ENCODE data around the gene CXorf58. TPM values are rescaled to one million over a fixed set of nuclear protein-coding genes. Genes with fewer than 3 reads are reported as not detected.

The CXorf58 gene
- total and polyA plus RNA-seq, 2 of the 13 experiments (the other 11 are each of a cell fraction or from before 2014, with no cell fraction given): not detected

- peaks cover 13% of the 10 kb centered on the region for H3K4me1 ChIP-seq (ENCODE audit: insufficient read depth, low read length)
- H3K9me3 ChIP-seq (ENCODE audit: low read length): no peaks in the 10 kb centered on the region
- BruUV-seq (replicated peaks): no TSS peak
- H2AFZ ChIP-seq (ENCODE audit: low read length): no peak overlapping the region
- H3K27me3 ChIP-seq (ENCODE audit: control insufficient read depth in 1 of 2, insufficient read depth in 2 of 2, low read length in 2 of 2): no peaks in the 10 kb centered on the region
- H4K20me1 ChIP-seq (ENCODE audit: insufficient read depth, low read length): no peaks in the 10 kb centered on the region
- in situ Hi-C loops (cut with HindIII; ENCODE audit: extremely low pct_ligation_motif_present, low pct_unique_long_range_greater_than_20kb): no loop called here
- ATAC-seq: peak; percentile 93
- no peak overlapping the region for H3K4me3 ChIP-seq (replicated peaks in 1 of 3; ENCODE audit: insufficient read depth in 1 of 3, low read depth in 2 of 3, low read length in 3 of 3)
- peak overlapping the region; percentile 59 for H3K27ac ChIP-seq (ENCODE audit: extremely low read length, insufficient read depth, low read length)
- ChIA-PET CTCF (ENCODE audit: low intra/inter-chr PET ratio, low total read pairs) (interaction anchor here (1.2 kb wide), 1 partner anchor 30 kb away, joined by 3 read pairs; no protein-coding TSS in a partner anchor), POLR2A (interaction anchor here (1.5 to 1.6 kb wide), 2 partner anchors 88 to 89 kb away, joined by 3 to 6 read pairs; partner anchors contain the start of gene SAT1)
- WGBS (ENCODE audit: low lambda C conversion rate): 34% methylated on average over 3 of the region's 4 CpGs
- no peaks in the 10 kb centered on the region for H3K79me2 ChIP-seq (ENCODE audit: insufficient read depth, low read length)
- no peaks in the 10 kb centered on the region for H3K36me3 ChIP-seq (replicated peaks in 1 of 2; ENCODE audit: control insufficient read depth in 1 of 2, insufficient read depth in 2 of 2, low read length in 2 of 2)
- H3K9ac ChIP-seq (ENCODE audit: insufficient read depth, low read depth, low read length): no peak overlapping the region
- intact Hi-C loops (cut with micrococcal nuclease; ENCODE audit: unreplicated experiment): no loop called here
- peak overlapping the region; percentile 42; the same call in 1 of the 2 replicates for H3K4me2 ChIP-seq (ENCODE audit: low read depth, low read length)
- peak; percentile 78 for FAIRE-seq
- DNase-seq (ENCODE audit: low spot score): peak; percentile 54
- TF ChIP-seq FOXC1 (CRISPR knock-in tag; IDR thresholded peaks at IDR 0.05; ENCODE audit: borderline replicate concordance): no peak
- TF ChIP-seq GABPB1 (CRISPR knock-in tag; IDR thresholded peaks at IDR 0.05): no peak
- TF ChIP-seq ZNF644 (CRISPR knock-in tag; IDR thresholded peaks at IDR 0.05; ENCODE audit: low read depth): 0 out of 2 replicates have a peak, but pooled peaks have one; percentile 16
- no peak for TF ChIP-seq GATAD1 (CRISPR knock-in tag; IDR thresholded peaks at IDR 0.05)
- 0 out of 2 replicates have a peak, but pooled peaks have one; percentile 13 for TF ChIP-seq TFAP4 (IDR thresholded peaks at IDR 0.05; ENCODE audit: borderline replicate concordance, low read depth)
- TF ChIP-seq MEF2D (CRISPR knock-in tag; IDR thresholded peaks at IDR 0.05): no peak
- TF ChIP-seq USF2 (IDR thresholded peaks at IDR 0.05; ENCODE audit: low read depth, low read length): no peak
- TF ChIP-seq USF2 (CRISPR knock-in tag; IDR thresholded peaks at IDR 0.05; ENCODE audit: borderline replicate concordance): no peak
- TF ChIP-seq FOXO4 (CRISPR knock-in tag; conservative IDR thresholded peaks at IDR 0.05): no peak
- TF ChIP-seq SALL1 (CRISPR knock-in tag; IDR thresholded peaks at IDR 0.05): peak; percentile 11; the same call in 1 of the 2 replicates
- TF ChIP-seq NCOA2 (CRISPR knock-in tag; IDR thresholded peaks at IDR 0.05): peak; percentile 24; the same call in 1 of the 2 replicates
- TF ChIP-seq ZBTB37 (CRISPR knock-in tag; IDR thresholded peaks at IDR 0.05): no peak
- no peak for TF ChIP-seq HMGXB4 (CRISPR knock-in tag; IDR thresholded peaks at IDR 0.05; ENCODE audit: borderline replicate concordance in 1 of 2, low read depth in 1 of 2)
- TF ChIP-seq ZNF790 (CRISPR knock-in tag; IDR thresholded peaks at IDR 0.05; ENCODE audit: borderline replicate concordance): no peak
- TF ChIP-seq ZC3H13 (CRISPR knock-in tag; IDR thresholded peaks at IDR 0.05): no peak
Measured at GRCh38 chrX:23871905-23872546, 35.8 kb upstream of the CXorf58 start.
